Lower leg skin (tissue), 3 donors: ENCODE results near the gene TBX4.

Experiments
- CTCF ChIP-seq, 3 donors: fragments of 450-650 bp; IDR thresholded peaks; one replicate each; pipeline ENCODE4 v1.5.1; 2016; ENCODE audit warnings: antibody characterized with exemption in 3 of 3, mild to moderate bottlenecking in 3 of 3, moderate library complexity in 2 of 3
- POLR2A ChIP-seq, 2 donors: fragments of 450-650 bp; IDR thresholded peaks; one replicate each; pipeline ENCODE4 v1.6.1; 2016 to 2017; ENCODE audit warnings: antibody characterized with exemption in 2 of 2, mild to moderate bottlenecking in 1 of 2, moderate library complexity in 1 of 2

GRCh38 chr17:61522088-61522487, 69.9 kb downstream of the TBX4 start:
- TF ChIP-seq CTCF (IDR thresholded peaks at IDR 0.05) (no peak), POLR2A (IDR thresholded peaks at IDR 0.05) (no peak)
